Skeletal muscle tissue (tissue), 4 donors: ENCODE measurements around the gene PRXL2A. TPM values are rescaled to one million over a fixed set of nuclear protein-coding genes. Genes with fewer than 3 reads are reported as not detected.
"Not testable (repeated sequence)": the region's sequence is repeated elsewhere in the genome, so short reads cannot be mapped to it uniquely, and the experiment has no call there.

ENCODE experiments used
- H3K27ac ChIP-seq: one replicate; pipeline ENCODE4 v1.7.0; 2013; ENCODE audit warnings: mild to moderate bottlenecking, low read depth, low read length, inconsistent platforms
- H3K27me3 ChIP-seq, 3 donors: one replicate each; pipeline ENCODE4 v1.7.0; 2013; ENCODE audit warnings: low read length in 3 of 3; ENCODE audit not compliant: control insufficient read depth in 3 of 3, insufficient read depth in 3 of 3
- H3K36me3 ChIP-seq, 3 donors: one replicate each; pipeline ENCODE4 v1.7.0; 2013; ENCODE audit warnings: low read length in 3 of 3; ENCODE audit not compliant: control insufficient read depth in 3 of 3, insufficient read depth in 3 of 3
- H3K4me1 ChIP-seq, 3 donors: one replicate each; pipeline ENCODE4 v1.7.0; 2013; ENCODE audit warnings: low read length in 3 of 3, mild to moderate bottlenecking in 3 of 3; ENCODE audit not compliant: control insufficient read depth in 3 of 3, insufficient read depth in 3 of 3
- H3K4me3 ChIP-seq, 3 donors: one replicate each; pipeline ENCODE4 v1.7.0; 2013; ENCODE audit warnings: low read length in 3 of 3
- H3K9ac ChIP-seq, 3 donors: one replicate each; pipeline ENCODE4 v1.7.0; 2013; ENCODE audit warnings: low read length in 3 of 3, mild to moderate bottlenecking in 3 of 3, moderate library complexity in 2 of 3, low read depth in 1 of 3
- H3K9me3 ChIP-seq, 3 donors: one replicate each; pipeline ENCODE4 v1.7.0; 2013; ENCODE audit warnings: low read length in 3 of 3; ENCODE audit not compliant: control insufficient read depth in 3 of 3
- total RNA-seq: library from RNA; depleted of rRNA; stranded (reverse); fragments of >200 nt; gene quantifications from one replicate; pipeline ENCODE4 v1.2.3, GENCODE V29; 2014
- donor health status: Osteomylitis.

The PRXL2A gene
- total RNA-seq, 1 donor from 2014 or later = 19.3 TPM

DNA sequence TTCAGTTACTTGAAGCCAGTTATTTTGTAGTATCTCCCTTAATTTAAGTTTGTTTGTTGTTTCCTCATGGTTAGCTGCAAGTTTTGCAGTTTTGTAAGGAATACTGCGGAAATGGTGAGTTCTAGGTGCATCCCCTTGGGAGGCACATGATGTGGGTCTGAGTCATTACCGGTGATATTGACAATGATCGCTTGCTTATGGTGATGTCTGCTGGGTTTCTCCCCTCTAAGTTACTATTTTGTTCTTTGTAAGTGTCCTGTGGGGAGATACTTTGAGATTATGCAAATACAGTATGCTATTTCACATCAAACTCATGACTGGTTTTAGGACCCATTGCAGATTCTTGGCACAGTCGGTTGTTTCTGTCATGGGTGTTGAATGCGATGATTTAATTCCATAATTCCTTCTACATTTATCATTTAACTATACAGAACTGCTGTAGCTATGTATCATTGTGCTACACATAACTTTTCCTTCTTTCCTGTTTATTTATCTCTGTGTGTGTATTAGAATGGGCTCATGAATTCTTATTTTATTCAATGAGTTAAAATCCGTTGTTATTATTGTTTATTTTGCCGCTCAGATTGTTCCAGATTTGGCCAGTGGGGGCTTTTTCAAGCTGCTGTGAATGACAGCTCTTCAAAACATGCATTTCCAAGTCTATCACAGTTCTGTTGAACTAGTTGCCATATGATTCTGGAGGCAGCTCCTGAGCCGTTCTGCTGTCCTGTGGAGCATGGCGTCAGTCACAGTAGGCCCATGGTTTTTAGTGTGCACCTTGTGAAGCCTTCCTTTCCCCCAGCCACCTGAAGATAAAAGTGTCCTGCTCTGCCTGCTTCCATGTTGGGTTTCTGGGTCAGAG is 64.1 kb downstream of the PRXL2A start:
- Histone ChIP-seq H3K9me3 (no peaks in the 10 kb centered on the region), H3K36me3 (peaks cover 0 to 1% (median 0%) of the 10 kb centered on the region in 3 donors), H3K4me3 (no peak overlapping the region), H3K27me3 (no peaks in the 10 kb centered on the region), H3K4me1 (peaks cover 43 to 51% (median 46%) of the 10 kb centered on the region in 3 donors), H3K27ac (no peak overlapping the region), H3K9ac (no peak overlapping the region)

GRCh38 chr10:80473096-80473657 is 64.8 kb downstream of the PRXL2A start:
- H3K9me3 ChIP-seq = peaks cover 0 to 3% (median 0%) of the 10 kb centered on the region in 3 donors
- H3K4me3 ChIP-seq = no peak overlapping the region
- no peak overlapping the region for H3K27ac ChIP-seq
- H3K27me3 ChIP-seq = no peaks in the 10 kb centered on the region
- peak overlapping the region in 1 of 3 donors; percentile 30 for H3K9ac ChIP-seq
- peaks cover 36 to 45% (median 41%) of the 10 kb centered on the region in 3 donors for H3K4me1 ChIP-seq
- H3K36me3 ChIP-seq = peaks cover 0 to 5% (median 2%) of the 10 kb centered on the region in 3 donors

DNA sequence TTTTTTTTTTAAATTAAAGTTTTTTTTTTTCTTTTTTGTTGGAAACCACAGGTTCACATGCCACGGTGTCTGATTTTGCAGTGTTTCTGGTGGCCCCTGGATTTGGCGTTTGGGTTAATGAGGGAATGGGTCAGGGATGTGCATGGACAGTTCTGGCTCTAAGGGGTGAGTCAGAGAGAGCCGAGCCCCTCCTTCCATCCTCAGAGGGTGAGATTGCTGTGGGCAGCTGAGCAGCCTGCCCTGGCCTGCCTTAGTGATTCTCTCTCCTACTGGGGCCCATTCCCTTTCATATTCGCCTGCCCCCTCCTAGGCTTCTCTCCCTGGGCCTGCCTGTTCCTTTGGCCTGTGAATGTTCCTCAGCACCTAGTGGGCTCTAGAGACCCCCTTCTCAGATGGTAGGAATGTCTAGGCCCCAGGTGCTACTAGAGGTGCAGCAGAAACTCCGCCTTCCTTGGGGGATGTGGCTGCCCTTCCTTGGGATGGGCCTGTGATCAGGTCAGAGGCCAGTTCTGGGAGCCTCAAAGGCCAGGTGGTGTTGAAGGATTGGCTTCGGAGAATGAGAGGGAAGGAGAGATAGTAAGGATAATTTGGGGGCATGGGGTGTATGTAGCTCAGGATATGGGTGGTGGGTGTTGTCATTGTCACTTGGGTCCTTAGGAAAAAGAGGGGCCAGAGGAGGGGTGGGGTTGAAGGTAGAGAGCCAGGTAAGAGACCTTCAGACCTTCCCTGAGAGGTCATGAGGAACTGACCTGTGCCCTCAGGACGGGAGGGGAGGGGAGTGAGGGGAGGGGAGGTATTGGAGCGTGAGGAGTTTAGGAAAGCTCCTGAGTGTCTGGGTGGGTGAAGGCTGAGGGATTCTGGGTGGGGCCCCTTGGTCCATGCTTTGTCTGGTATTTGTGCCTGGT is 65.6 kb downstream of the PRXL2A start:
- peak overlapping the region in 1 of 3 donors; percentile 57 for H3K9ac ChIP-seq
- peaks cover 0 to 3% (median 0%) of the 10 kb centered on the region in 3 donors for H3K9me3 ChIP-seq
- peaks cover 0 to 5% (median 2%) of the 10 kb centered on the region in 3 donors for H3K36me3 ChIP-seq
- peak overlapping the region; percentile 40 for H3K27ac ChIP-seq
- no peaks in the 10 kb centered on the region for H3K27me3 ChIP-seq
- peaks cover 34 to 38% (median 34%) of the 10 kb centered on the region in 3 donors for H3K4me1 ChIP-seq
- H3K4me3 ChIP-seq = no peak overlapping the region

- Histone ChIP-seq H3K27ac (peak overlapping the region; percentile 40), H3K9ac (no peak overlapping the region), H3K4me1 (peaks cover 29 to 35% (median 29%) of the 10 kb centered on the region in 3 donors), H3K9me3 (peaks cover 0 to 3% (median 0%) of the 10 kb centered on the region in 3 donors), H3K36me3 (peaks cover 0 to 5% (median 2%) of the 10 kb centered on the region in 3 donors), H3K27me3 (no peaks in the 10 kb centered on the region), H3K4me3 (no peak overlapping the region)
Measured at GRCh38 chr10:80474597-80474910, 66.2 kb downstream of the PRXL2A start.

DNA sequence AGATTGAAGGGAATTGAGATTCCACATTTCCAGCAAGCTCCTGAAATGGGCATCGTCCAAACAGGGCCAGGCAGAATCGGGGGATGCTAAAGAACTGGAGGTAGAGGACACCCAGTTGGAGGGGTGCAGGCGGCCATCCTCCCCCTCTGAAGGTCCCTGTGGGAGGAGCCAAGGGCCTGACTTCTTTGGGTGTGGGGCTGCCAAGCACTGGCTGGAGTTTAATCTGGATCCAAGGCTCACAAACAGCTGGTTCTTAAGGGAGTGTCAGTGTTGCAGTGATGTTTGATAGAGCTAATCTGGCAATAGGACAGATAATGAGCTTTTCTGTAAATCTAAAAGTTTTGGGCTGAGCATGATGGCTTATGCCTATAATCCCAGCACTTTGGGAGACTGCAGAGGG is 66.6 kb downstream of the PRXL2A start:
- peaks cover 0 to 5% (median 2%) of the 10 kb centered on the region in 3 donors for H3K36me3 ChIP-seq
- no peak overlapping the region for H3K9ac ChIP-seq
- no peaks in the 10 kb centered on the region for H3K27me3 ChIP-seq
- H3K4me1 ChIP-seq = peaks cover 28 to 35% (median 29%) of the 10 kb centered on the region in 3 donors
- H3K4me3 ChIP-seq = no peak overlapping the region
- peak overlapping the region; percentile 28 for H3K27ac ChIP-seq
- H3K9me3 ChIP-seq = peaks cover 0 to 3% (median 0%) of the 10 kb centered on the region in 3 donors

DNA sequence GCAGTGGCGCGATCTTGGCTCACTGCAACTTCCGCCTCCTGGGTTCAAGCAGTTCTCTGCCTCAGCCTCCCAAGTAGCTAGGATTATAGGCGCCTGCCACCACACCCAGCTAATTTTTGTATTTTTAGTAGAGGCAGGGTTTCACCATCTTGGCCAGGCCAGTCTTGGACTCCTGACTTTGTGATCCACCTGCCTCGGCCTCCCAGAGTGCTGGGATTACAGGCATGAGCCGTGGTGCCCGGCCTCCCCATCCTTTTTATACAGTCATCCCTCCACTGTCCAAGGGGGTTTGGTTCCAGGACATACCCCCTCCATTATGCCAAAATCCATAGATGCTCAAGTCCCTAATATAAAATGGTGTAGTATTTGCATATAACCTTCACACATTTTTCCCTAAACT is 67.3 kb downstream of the PRXL2A start:
- H3K4me3 ChIP-seq, H3K9me3 ChIP-seq, H3K27me3 ChIP-seq, H3K27ac ChIP-seq, H3K36me3 ChIP-seq, H3K9ac ChIP-seq: not testable (repeated sequence)
- peaks cover 27 to 35% (median 28%) of the 10 kb centered on the region in 3 donors for H3K4me1 ChIP-seq

DNA sequence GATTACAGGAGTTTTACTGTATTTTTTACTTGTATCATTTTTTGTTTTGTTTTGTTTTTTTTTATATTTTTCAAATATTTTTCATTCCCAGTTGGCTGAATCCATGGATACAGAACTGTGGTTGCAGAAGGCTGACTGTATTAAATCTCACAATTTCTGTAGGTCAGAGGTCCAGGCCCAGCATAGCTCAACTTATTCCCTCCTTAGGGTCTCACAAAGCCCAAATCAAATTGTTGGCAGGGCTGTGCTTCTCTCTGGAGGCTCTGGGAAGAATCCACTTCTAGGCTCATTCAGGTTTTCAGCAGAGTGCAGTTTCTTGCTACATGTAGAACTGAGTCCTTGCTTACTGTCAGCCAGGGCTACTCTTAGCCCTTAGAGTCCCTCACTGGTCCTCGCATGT is 68.3 kb downstream of the PRXL2A start:
- Histone ChIP-seq H3K36me3 (peaks cover 0 to 5% (median 2%) of the 10 kb centered on the region in 3 donors), H3K27ac (no peak overlapping the region), H3K9ac (no peak overlapping the region), H3K9me3 (peaks cover 0 to 3% (median 0%) of the 10 kb centered on the region in 3 donors), H3K27me3 (no peaks in the 10 kb centered on the region), H3K4me3 (no peak overlapping the region), H3K4me1 (peaks cover 17 to 27% (median 26%) of the 10 kb centered on the region in 3 donors)

GRCh38 chr10:80477813-80478212 is 69.5 kb downstream of the PRXL2A start:
- Histone ChIP-seq H3K9ac (no peak overlapping the region), H3K27me3 (no peaks in the 10 kb centered on the region), H3K27ac (no peak overlapping the region), H3K4me1 (peaks cover 10 to 24% (median 21%) of the 10 kb centered on the region in 3 donors), H3K4me3 (no peak overlapping the region), H3K9me3 (peaks cover 0 to 3% (median 0%) of the 10 kb centered on the region in 3 donors), H3K36me3 (peaks cover 0 to 5% (median 2%) of the 10 kb centered on the region in 3 donors)

- not testable (repeated sequence) for H3K9ac ChIP-seq, H3K36me3 ChIP-seq, H3K27ac ChIP-seq, H3K9me3 ChIP-seq, H3K27me3 ChIP-seq, H3K4me3 ChIP-seq
- H3K4me1 ChIP-seq = peaks cover 5 to 11% (median 8%) of the 10 kb centered on the region in 3 donors
Measured at GRCh38 chr10:80480373-80480772, 72.0 kb downstream of the PRXL2A start.
